HCT116 (cell line): ENCODE results near the gene TEAD1. TPM values are rescaled to one million over a fixed set of nuclear protein-coding genes. Genes with fewer than 3 reads are reported as not detected.
A peak's percentile ranks its signal among the peaks of the same experiment; 100 is the strongest.

Experiments used
- ATAC-seq: fragments of 200-7000 bp; cut with Tn5 transposase; 2 replicates; pipeline ENCODE4 v1.9.1; 2020; ENCODE audit warnings: mild to moderate bottlenecking, moderate library complexity
- BruUV-seq: library from RNA; stranded (reverse); fragments of 400-500 nt; replicated peaks from 2 replicates; lab custom pipeline; 2021; lab: Mats Ljungman, UMichigan
- CTCF ChIA-PET: fragments of 300-600 bp; sonication (Branson Sonifier 250); formaldehyde crosslinking; loops from one replicate; lab custom pipeline; 2021; ENCODE audit warnings: antibody characterized with exemption; lab: Charles Lee
- POLR2A ChIA-PET: fragments of 300-600, 350-600 bp; sonication (Branson Sonifier 250); formaldehyde crosslinking; loops from one replicate; lab custom pipeline; 2021; ENCODE audit warnings: antibody characterized with exemption; lab: Charles Lee
- RAD21 ChIA-PET, 2 experiments: fragments of 300-600 bp; sonication (Branson Sonifier 250); formaldehyde crosslinking; loops; one replicate each; lab custom pipeline; 2023; ENCODE audit warnings: low total read pairs in 2 of 2; ENCODE audit not compliant: uncharacterized antibody in 2 of 2, unreplicated experiment in 2 of 2, low non-redundant PET in 1 of 2; lab: Charles Lee
- DNase-seq: peaks from one replicate; pipeline ENCODE4 v3.0.0-alpha.2; 2010; ENCODE audit warnings: low read depth, low spot score
- H2AFZ ChIP-seq: fragments of 200-600 bp; shearing (Covaris generic), sonication (generic); 2 replicates; pipeline ENCODE4 v1.6.1; 2017; ENCODE audit warnings: low read depth, mixed run types, mixed read lengths, antibody characterized with exemption, low read length; ENCODE audit not compliant: poor library complexity, severe bottlenecking
- H3K27ac ChIP-seq: 2 replicates; pipeline ENCODE4 v1.5.1; 2012; ENCODE audit warnings: low read depth, low read length
- H3K27me3 ChIP-seq: fragments of 200-600 bp; sonication (generic); 2 replicates; pipeline ENCODE4 v1.6.1; 2016; ENCODE audit warnings: mixed run types, low read length, mixed read lengths; ENCODE audit not compliant: insufficient read depth
- H3K36me3 ChIP-seq, 2 experiments: fragments of 200-500 bp in 1 of 2; fragments of 200-600 bp in 1 of 2; sonication (Bioruptor generic) in 1 of 2; sonication (generic) in 1 of 2; 2 replicates each; pipeline versions ENCODE4 v1.5.1 to v1.6.1; 2014 to 2016; ENCODE audit warnings: low read length in 2 of 2, inconsistent platforms in 1 of 2, mixed read lengths in 1 of 2, mixed run types in 1 of 2; ENCODE audit not compliant: insufficient read depth in 2 of 2, control insufficient read depth in 1 of 2
- H3K4me1 ChIP-seq, 2 experiments: fragments of 200-600 bp in 1 of 2; sonication (generic) in 1 of 2; 2 replicates each; pipeline versions ENCODE4 v1.5.1 to v1.6.1; 2012 to 2017; ENCODE audit warnings: low read length in 2 of 2, inconsistent platforms in 1 of 2, mild to moderate bottlenecking in 1 of 2, mixed read lengths in 1 of 2, mixed run types in 1 of 2, moderate library complexity in 1 of 2; ENCODE audit not compliant: insufficient read depth in 2 of 2, control insufficient read depth in 1 of 2
- H3K4me2 ChIP-seq: fragments of 200-600 bp; sonication (generic); 2 replicates; pipeline ENCODE4 v1.6.1; 2017; ENCODE audit warnings: mixed run types, low read length, mixed read lengths
- H3K4me3 ChIP-seq, 2 experiments: fragments of 200-600 bp in 1 of 2; sonication (generic) in 1 of 2; replicated peaks in 1 of 2; 2 replicates each; pipeline ENCODE4 v1.5.1; 2011 to 2016; ENCODE audit warnings: low read length in 2 of 2, control low read depth in 1 of 2, low read depth in 1 of 2, mild to moderate bottlenecking in 1 of 2, mixed read lengths in 1 of 2, mixed run types in 1 of 2
- H3K79me2 ChIP-seq: fragments of 200-600 bp; sonication (generic); 2 replicates; pipeline ENCODE4 v1.6.1; 2017; ENCODE audit warnings: mild to moderate bottlenecking, mixed run types, low read length, moderate library complexity, mixed read lengths; ENCODE audit not compliant: insufficient read depth
- H3K9ac ChIP-seq: fragments of 200-600 bp; sonication (generic); 2 replicates; pipeline ENCODE4 v1.6.1; 2016; ENCODE audit warnings: low read length, mixed read lengths
- H3K9me2 ChIP-seq: fragments of 200-600 bp; sonication (generic), shearing (Covaris generic); 2 replicates; pipeline ENCODE4 v1.6.1; 2017; ENCODE audit warnings: mixed run types, mild to moderate bottlenecking, moderate library complexity; ENCODE audit not compliant: insufficient read depth
- H3K9me3 ChIP-seq, 2 experiments: fragments of 200-500 bp in 1 of 2; fragments of 200-600 bp in 1 of 2; sonication (Bioruptor generic) in 1 of 2; sonication (generic) in 1 of 2; 2 replicates each; pipeline ENCODE4 v1.6.1; 2014 to 2017; ENCODE audit warnings: low read length in 2 of 2, mixed read lengths in 2 of 2, inconsistent platforms in 1 of 2, low read depth in 1 of 2, mild to moderate bottlenecking in 1 of 2, mixed run types in 1 of 2, moderate library complexity in 1 of 2; ENCODE audit not compliant: control insufficient read depth in 1 of 2, insufficient read depth in 1 of 2
- H4K20me1 ChIP-seq: fragments of 200-600 bp; sonication (generic), shearing (Covaris generic); 2 replicates; pipeline ENCODE4 v1.6.1; 2017; ENCODE audit warnings: mixed run types, mild to moderate bottlenecking, moderate library complexity; ENCODE audit not compliant: insufficient read depth
- EZH2phosphoT487 ChIP-seq: fragments of 200-600 bp; IDR thresholded peaks from 2 replicates; pipeline ENCODE4 v1.6.1; 2018; ENCODE audit warnings: antibody characterized with exemption, borderline replicate concordance
- SIN3A ChIP-seq: IDR thresholded peaks from 2 replicates; pipeline ENCODE4 v1.6.1; 2012; ENCODE audit warnings: low read depth
- YY1 ChIP-seq: IDR thresholded peaks from 2 replicates; pipeline ENCODE4 v1.6.1; 2011; ENCODE audit warnings: low read length, low read depth, moderate library complexity, mild to moderate bottlenecking; ENCODE audit not compliant: insufficient replicate concordance; ENCODE audit errors: extremely low read depth
- ZNF274 ChIP-seq: fragments of 200-500 bp; sonication (Bioruptor generic); IDR thresholded peaks from 2 replicates; pipeline ENCODE4 v1.6.1; 2014; ENCODE audit warnings: mild to moderate bottlenecking, low read depth, low read length, inconsistent platforms
- intact Hi-C: fragments of 100-400 bp; cut with micrococcal nuclease; formaldehyde crosslinking; loops from 2 replicates; pipeline ENCODE4 v1.10.0; 2022
- total RNA-seq: library from RNA; stranded (reverse); gene quantifications from one replicate; pipeline ENCODE4 v1.2.1, GENCODE V29; 2021; ENCODE audit not compliant: unreplicated experiment
- TF ChIP-seq, protein P1 (sequence below): IDR thresholded peaks from 2 replicates; pipeline ENCODE4 v1.6.1; 2012
- TF ChIP-seq, protein P2 (sequence below): IDR thresholded peaks from 2 replicates; pipeline ENCODE4 v1.6.1; 2012

The TEAD1 gene
- total RNA-seq, 1 experiment from 2014 or later, result 103 TPM

DNA sequence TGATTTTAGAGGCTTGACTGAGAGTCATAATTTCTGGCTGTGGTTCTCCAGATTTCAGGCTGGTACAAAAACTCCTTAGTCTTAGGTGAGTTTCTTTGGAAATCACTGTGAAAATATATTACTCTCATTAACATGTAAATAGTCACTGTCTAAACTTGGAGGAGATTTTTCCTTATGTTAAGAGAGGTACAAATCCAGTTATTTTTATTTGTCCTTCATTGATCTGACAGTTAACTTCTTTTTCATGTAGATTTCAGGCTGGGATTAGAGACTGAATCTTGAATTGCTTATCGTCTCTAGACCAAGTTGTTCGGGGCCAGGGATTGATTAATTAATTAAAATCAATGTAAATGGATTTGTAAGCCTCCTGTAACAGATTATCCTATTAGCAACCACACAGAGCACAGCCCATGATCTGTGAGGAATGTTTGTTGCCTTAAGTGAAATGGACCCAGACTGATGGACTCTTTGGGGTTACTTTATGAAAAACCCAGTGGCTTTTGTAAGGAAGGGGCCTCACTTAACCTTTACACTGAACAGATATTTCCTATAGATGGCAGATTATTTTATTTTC is 21.1 kb downstream of the TEAD1 start:
- CTCF ChIA-PET, result no interaction called here
- POLR2A ChIA-PET, result interaction anchor here (1.2 kb wide), 1 partner anchor 29 kb away, joined by 3 read pairs; no protein-coding TSS in a partner anchor
- peaks cover 83 to 84% of the 10 kb centered on the region in 2 experiments for H3K4me1 ChIP-seq
- RAD21 ChIA-PET, result no interaction called here
- no peak overlapping the region for H2AFZ ChIP-seq
- peak overlapping the region; percentile 77 for H3K4me2 ChIP-seq
- H3K27ac ChIP-seq, result peak overlapping the region; percentile 92
- no peaks in the 10 kb centered on the region for H3K36me3 ChIP-seq
- peaks cover 97% of the 10 kb centered on the region for H3K79me2 ChIP-seq
- TF ChIP-seq, protein P1, sequence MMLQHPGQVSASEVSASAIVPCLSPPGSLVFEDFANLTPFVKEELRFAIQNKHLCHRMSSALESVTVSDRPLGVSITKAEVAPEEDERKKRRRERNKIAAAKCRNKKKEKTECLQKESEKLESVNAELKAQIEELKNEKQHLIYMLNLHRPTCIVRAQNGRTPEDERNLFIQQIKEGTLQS, result no peak
- TF ChIP-seq, all 23 proteins: peak for 0
- H3K27me3 ChIP-seq, result no peaks in the 10 kb centered on the region
- peak overlapping the region; percentile 74 for H3K9ac ChIP-seq
- no peaks in the 10 kb centered on the region for H3K9me3 ChIP-seq
- ATAC-seq, result no peak
- no peaks in the 10 kb centered on the region for H4K20me1 ChIP-seq
- intact Hi-C loops, result no loop called here
- no peaks in the 10 kb centered on the region for H3K9me2 ChIP-seq
- BruUV-seq, result no TSS peak
- H3K4me3 ChIP-seq, result no peak overlapping the region
- DNase-seq, result no peak

DNA sequence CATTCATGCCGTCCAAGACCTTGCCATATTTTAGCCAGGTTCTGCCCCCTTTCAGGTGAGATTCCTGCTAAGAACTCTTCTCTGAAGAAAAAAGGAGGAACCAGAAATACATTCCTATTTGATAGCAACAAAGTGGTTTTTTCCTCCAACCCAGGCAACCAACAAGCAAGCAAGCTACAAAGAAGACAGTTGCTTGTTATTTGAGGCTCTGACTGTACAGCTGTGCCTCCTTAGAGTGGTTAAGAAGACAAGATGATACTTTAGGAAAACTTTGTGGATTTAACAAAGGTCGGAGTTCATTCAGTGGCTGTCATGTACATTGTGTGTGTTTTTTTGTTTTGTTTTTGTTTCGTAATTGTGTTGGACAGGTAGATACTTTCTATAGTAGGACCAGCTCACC is 21.7 kb downstream of the TEAD1 start:
- Histone ChIP-seq H3K9me3 (no peaks in the 10 kb centered on the region), H3K4me2 (peak overlapping the region; percentile 77), H4K20me1 (no peaks in the 10 kb centered on the region), H3K27me3 (no peaks in the 10 kb centered on the region), H3K27ac (peak overlapping the region; percentile 92), H3K79me2 (peaks cover 97% of the 10 kb centered on the region), H3K4me1 (peaks cover 78 to 80% of the 10 kb centered on the region in 2 experiments), H2AFZ (no peak overlapping the region), H3K36me3 (no peaks in the 10 kb centered on the region), H3K9me2 (no peaks in the 10 kb centered on the region), H3K9ac (peak overlapping the region; percentile 74), H3K4me3 (no peak overlapping the region)
- DNase-seq (no peak), ATAC-seq (no peak)
- RAD21 ChIA-PET, result no interaction called here
- TF ChIP-seq EZH2phosphoT487, result no peak
- TF ChIP-seq, protein P1, result no peak
- TF ChIP-seq ZNF274, result no peak
- TF ChIP-seq, protein P2, sequence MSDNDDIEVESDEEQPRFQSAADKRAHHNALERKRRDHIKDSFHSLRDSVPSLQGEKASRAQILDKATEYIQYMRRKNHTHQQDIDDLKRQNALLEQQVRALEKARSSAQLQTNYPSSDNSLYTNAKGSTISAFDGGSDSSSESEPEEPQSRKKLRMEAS, result no peak
- TF ChIP-seq SIN3A, result no peak
- no peak for TF ChIP-seq YY1
- BruUV-seq, result no TSS peak
- POLR2A ChIA-PET, result no interaction called here
- CTCF ChIA-PET, result no interaction called here
- intact Hi-C loops, result no loop called here
